ENCODE measurements around the gene CACNA1S.

CACNA1S gene

DNA sequence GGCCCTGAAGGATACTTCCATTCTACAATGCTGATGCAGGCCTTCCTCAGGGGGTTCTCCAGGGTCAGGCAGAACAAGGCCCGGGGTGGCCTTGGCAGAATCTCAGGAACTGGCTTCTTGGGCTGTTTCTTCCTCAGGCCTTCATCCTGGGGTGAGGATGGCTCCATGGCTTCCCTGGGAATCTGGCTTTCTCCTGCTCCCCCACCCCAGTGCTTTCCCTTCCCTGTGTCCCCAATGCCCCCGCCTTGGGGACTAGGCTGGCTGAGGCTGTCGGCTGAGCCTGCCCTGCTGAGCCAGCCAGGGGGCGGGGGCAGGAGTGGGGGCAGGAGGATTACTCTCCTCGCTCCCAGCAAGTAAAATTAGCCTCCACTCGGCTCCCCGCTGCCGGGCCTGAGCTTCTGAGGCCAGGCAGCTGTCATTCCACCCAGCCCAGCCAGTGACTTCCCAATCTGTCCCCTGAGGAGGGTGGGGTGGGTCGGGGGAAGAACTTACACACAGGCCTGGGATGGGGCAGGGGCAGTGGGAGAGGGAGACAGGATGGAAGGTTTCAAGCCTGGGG lies at the start of gene CACNA1S:
TSS of gene CACNA1S (minus strand) at position 254 of the 559 bp plus-strand sequence. CDS start at position 167, 87 bp downstream.
- H3K9ac ChIP-seq, result peak within 1 kb of the TSS in 2 of 11 experiments; percentile 9 to 39; a peak in 1 of 22 replicates
- H4K20me1 ChIP-seq, result no peaks in the 10 kb centered on the region
- no peak within 1 kb of the TSS for H3K4me3 ChIP-seq
- peaks cover 0 to 7% (median 0%) of the 10 kb centered on the region in 11 experiments; a peak in 3 of 22 replicates for H3K27me3 ChIP-seq
- H3K4me2 ChIP-seq, result peak within 1 kb of the TSS in 8 of 11 experiments; percentile 15 to 92 (median 49); a peak in 16 of 22 replicates
- peaks cover 0 to 56% (median 32%) of the 10 kb centered on the region in 10 experiments; a peak in 17 of 20 replicates for H3K4me1 ChIP-seq
- H3K9me3 ChIP-seq (replicated peaks in 1 of 11), result no peaks in the 10 kb centered on the region
- H3K27ac ChIP-seq, result no peak within 1 kb of the TSS
- no peaks in the 10 kb centered on the region for H3K36me3 ChIP-seq
- no peak for TF ChIP-seq Cebpa-rat (IDR thresholded peaks at IDR 0.05)

DNA sequence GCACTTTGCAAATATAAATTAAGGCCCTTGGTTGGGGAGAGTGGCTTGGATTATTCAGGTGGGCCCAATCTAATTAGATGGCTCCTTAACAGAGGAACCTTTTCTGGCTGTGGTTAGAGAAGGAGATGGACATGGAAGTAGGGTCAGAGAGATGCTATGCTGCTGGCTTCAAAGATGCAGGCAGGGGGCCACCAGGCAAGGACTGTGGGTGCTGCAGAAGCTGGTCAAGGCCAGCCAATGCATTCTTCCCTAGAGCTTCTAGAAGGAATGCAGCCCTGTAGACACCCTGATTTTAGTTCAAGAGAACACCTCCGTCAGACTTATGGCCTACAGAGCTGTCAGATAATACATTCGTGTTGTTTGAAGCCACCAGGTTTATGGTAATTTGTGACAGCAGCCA lies 45.7 kb upstream of the CACNA1S start:
- H3K9ac ChIP-seq, result no peak overlapping the region
- H3K27ac ChIP-seq, result no peak overlapping the region
- H3K27me3 ChIP-seq, result no peaks in the 10 kb centered on the region
- no peaks in the 10 kb centered on the region; a peak in 1 of 22 replicates for H3K36me3 ChIP-seq
- TF ChIP-seq Cebpa-rat (IDR thresholded peaks at IDR 0.05), result no peak
- H3K4me3 ChIP-seq, result no peak overlapping the region
- no peak overlapping the region for H3K4me2 ChIP-seq
- peaks cover 0 to 16% (median 9%) of the 10 kb centered on the region in 11 experiments; a peak in 10 of 22 replicates for H3K9me3 ChIP-seq (replicated peaks in 1 of 11)
- peaks cover 13 to 16% (median 15%) of the 10 kb centered on the region in 10 experiments for H3K4me1 ChIP-seq
- H4K20me1 ChIP-seq, result no peaks in the 10 kb centered on the region

DNA sequence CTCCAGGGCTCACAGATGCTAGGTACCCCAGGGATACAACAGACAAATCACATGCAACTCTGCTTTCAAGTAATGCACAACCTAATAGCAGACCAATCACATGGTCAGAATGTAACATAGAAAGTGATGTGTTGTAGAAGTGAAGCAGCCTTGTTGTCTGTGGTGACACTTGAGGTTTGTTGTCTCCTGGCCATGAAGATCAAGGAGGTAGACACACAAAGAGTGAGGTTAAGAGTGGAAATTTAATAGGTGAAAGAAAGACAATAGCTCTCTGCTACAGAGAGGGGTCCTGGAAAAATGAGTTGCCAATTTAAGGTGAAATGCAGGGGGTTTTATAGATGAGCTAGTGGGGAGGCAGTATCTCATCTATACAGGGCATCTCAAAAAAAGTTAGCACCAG lies 44.6 kb upstream of the CACNA1S start:
- Histone ChIP-seq H3K27me3 (no peaks in the 10 kb centered on the region), H3K4me1 (peaks cover 15 to 25% (median 21%) of the 10 kb centered on the region in 10 experiments), H3K9me3 (replicated peaks in 1 of 11) (peaks cover 0 to 16% (median 9%) of the 10 kb centered on the region in 11 experiments; a peak in 10 of 22 replicates), H4K20me1 (no peaks in the 10 kb centered on the region; a peak in 1 of 22 replicates), H3K4me2 (no peak overlapping the region), H3K9ac (no peak overlapping the region), H3K36me3 (peaks cover 3 to 6% (median 4%) of the 10 kb centered on the region in 11 experiments; a peak in 16 of 22 replicates), H3K4me3 (no peak overlapping the region), H3K27ac (no peak overlapping the region)
- no peak for TF ChIP-seq Cebpa-rat (IDR thresholded peaks at IDR 0.05)

DNA sequence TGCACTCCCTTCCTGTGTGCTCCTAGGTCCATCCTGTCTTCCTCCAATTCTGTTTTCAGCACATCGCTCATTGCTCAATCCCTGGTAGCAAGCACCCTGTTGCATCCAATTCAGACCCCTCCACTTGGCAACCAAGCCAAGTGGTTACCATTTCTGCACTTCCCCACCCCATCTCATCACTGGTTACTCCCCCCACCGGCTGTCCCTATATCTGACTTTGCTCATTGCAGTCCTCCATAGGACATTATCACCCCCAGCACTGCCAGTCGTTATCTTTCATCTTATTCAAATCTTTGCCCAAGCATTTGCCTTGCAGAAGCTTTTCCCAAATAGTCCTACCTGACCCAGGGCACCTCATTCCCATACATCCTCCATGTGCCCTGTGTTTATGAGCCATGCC lies 44.1 kb upstream of the CACNA1S start:
- H3K4me1 ChIP-seq, result peaks cover 15 to 25% (median 21%) of the 10 kb centered on the region in 10 experiments
- no peak overlapping the region for H3K4me2 ChIP-seq
- no peak overlapping the region for H3K9ac ChIP-seq
- TF ChIP-seq Cebpa-rat (IDR thresholded peaks at IDR 0.05), result no peak
- H4K20me1 ChIP-seq, result no peaks in the 10 kb centered on the region; a peak in 1 of 22 replicates
- H3K4me3 ChIP-seq, result no peak overlapping the region
- no peak overlapping the region for H3K27ac ChIP-seq
- H3K9me3 ChIP-seq (replicated peaks in 1 of 11), result peaks cover 0 to 16% (median 9%) of the 10 kb centered on the region in 11 experiments; a peak in 10 of 22 replicates
- H3K36me3 ChIP-seq, result peaks cover 7 to 11% (median 9%) of the 10 kb centered on the region in 11 experiments; a peak in 21 of 22 replicates
- H3K27me3 ChIP-seq, result no peaks in the 10 kb centered on the region

DNA sequence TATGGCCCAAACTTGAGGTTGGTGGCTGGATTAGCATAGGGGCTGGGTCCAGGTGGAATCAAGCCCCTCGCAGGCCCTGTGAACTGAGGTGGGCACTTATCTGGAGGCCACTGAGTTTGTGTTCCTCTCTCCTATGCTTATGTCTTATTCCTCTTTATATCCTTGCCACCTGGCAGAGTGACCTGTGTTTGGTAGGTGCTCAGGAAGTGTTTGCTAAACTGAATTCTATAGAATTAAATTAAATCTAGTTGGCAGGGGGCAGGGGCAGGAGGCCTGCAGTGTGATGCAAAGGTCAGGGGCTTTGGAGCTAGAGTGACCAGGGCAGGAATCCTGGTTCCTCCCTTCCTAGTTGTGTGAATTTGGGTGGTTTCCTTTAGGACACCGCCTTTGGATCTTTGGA lies 43.1 kb upstream of the CACNA1S start:
- Histone ChIP-seq H3K27ac (no peak overlapping the region), H3K27me3 (no peaks in the 10 kb centered on the region), H3K4me3 (no peak overlapping the region), H3K4me2 (no peak overlapping the region), H3K9ac (no peak overlapping the region), H4K20me1 (no peaks in the 10 kb centered on the region; a peak in 1 of 22 replicates), H3K4me1 (peaks cover 15 to 25% (median 21%) of the 10 kb centered on the region in 10 experiments), H3K36me3 (peaks cover 17 to 21% (median 19%) of the 10 kb centered on the region in 11 experiments; a peak in 21 of 22 replicates), H3K9me3 (replicated peaks in 1 of 11) (peaks cover 0 to 16% (median 9%) of the 10 kb centered on the region in 11 experiments; a peak in 10 of 22 replicates)
- TF ChIP-seq Cebpa-rat (IDR thresholded peaks at IDR 0.05), result no peak

DNA sequence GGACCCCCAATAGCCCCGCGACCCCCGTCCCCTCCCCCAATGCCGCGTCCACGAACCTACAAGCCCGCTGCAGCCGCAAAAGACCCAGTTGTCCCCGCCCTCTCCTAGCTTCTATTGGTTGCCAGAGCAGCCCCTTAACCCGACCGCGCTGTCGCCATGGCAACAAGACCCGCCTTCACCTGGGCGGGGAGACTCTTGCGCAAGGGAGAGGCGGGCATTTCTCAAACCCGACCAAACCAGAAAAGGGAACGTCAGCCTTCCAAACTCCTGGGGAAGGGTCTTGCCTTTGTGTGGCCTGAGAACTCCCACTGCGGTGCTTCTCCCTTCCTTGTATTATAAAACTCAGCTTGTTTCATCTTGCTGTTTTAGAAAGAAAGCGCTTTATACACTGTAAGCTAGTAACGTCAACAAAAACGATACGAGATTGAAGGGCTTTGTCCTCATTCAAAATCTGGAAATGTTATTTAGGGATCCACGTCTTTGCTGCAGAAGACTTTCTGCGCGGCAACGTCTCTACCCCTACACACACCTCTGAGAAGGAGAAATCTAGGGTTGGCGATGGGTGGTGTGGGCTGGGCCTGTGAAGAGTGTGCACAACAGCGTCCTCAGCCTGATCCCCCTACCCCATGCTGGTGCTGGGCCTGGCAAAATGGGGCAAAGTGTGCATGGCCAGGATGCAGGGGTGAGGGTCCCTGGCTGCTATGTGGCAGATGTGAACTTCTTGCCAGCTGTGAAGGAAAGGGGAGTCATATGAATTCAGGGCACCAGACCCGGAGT lies 42.4 kb upstream of the CACNA1S start, which contains the start of gene TMEM9:
TSS of gene TMEM9 (minus strand) at position 86 of the 777 bp plus-strand sequence. CDS start 551 bp downstream, outside the sequence.
- Histone ChIP-seq H3K4me2 (peak within 1 kb of the TSS; percentile 83 to 99 (median 97)), H3K27ac (peak within 1 kb of the TSS; percentile 5 to 90 (median 84); a peak in 21 of 22 replicates), H3K9me3 (replicated peaks in 1 of 11) (peaks cover 0 to 16% (median 9%) of the 10 kb centered on the region in 11 experiments; a peak in 10 of 22 replicates), H3K4me1 (peaks cover 15 to 25% (median 21%) of the 10 kb centered on the region in 10 experiments), H3K4me3 (peak within 1 kb of the TSS; percentile 65 to 85 (median 82)), H3K9ac (peak within 1 kb of the TSS; percentile 74 to 90 (median 85)), H3K27me3 (no peaks in the 10 kb centered on the region), H3K36me3 (peaks cover 25 to 29% (median 27%) of the 10 kb centered on the region in 11 experiments; a peak in 21 of 22 replicates), H4K20me1 (peaks cover 0 to 4% (median 0%) of the 10 kb centered on the region in 11 experiments; a peak in 2 of 22 replicates)
- TF ChIP-seq Cebpa-rat (IDR thresholded peaks at IDR 0.05), result peak; percentile 87 to 99 (median 96)

DNA sequence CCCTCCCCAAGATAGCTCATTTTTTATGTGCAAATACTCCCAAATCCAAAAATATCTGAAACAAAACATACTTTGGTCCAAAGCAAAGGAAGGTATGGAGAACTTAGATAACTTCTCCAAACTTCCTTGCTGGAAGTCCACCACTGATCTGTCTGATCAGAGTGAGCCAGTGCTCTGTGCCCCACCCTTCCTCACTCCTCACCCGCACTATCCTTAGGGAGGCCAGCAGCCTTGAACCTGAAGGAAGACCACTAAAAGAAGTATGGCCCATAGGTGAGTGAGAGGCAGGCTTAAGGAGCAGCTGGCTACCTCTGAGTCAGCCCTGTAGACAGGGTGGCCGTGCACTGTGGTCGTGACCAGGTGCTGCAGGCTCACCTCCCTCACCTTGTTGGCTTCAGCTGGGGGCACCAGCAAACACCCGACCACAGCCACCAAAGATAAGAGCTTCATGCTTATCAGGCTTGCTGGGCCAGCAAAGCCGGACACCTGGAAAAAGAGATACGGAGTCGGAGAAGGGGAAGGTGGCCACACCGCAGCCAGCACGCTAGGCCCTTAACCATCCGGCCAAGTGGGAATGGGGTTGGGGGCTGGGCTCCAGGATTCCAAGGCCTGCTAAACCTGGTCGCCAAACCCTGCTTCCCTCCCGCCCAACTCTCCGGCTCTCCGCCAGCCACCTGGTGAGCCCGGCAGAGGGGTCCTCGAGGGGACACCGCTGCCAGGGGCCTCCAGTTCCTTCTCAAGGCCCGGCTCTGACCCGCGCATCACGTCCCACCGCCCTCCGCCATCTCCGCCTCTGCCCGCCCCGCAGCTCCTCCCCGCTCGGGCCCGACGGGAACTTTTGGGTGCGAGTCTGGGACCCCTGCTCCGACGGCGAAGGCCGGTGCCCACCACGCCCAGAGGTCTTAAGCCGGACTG lies 41.5 kb upstream of the CACNA1S start:
- H3K36me3 ChIP-seq, result peaks cover 27 to 37% (median 35%) of the 10 kb centered on the region in 11 experiments
- H3K9me3 ChIP-seq (replicated peaks in 1 of 11), result peaks cover 0 to 16% (median 9%) of the 10 kb centered on the region in 11 experiments; a peak in 10 of 22 replicates
- no peak for TF ChIP-seq Cebpa-rat (IDR thresholded peaks at IDR 0.05)

DNA sequence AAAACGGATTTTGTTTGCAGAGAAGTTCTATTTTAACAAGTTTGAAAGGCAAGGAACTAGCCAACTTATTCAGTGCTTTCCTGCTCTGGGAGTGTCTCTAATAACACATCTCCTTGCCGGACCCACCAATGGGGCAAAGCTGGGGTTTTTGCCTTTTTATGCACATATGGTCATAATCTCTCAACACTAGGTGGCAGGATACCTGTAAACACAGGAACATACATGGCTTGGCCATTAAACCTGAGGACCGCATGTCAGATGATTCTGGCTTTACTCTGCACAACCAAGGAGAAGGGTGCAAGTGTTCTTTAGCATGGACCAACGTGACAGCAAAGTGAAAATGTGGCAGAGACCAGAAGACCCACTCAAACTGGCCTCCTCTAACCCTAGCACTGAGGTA lies 37.2 kb upstream of the CACNA1S start:
- H3K4me2 ChIP-seq, result no peak overlapping the region
- peaks cover 70 to 81% (median 78%) of the 10 kb centered on the region in 11 experiments for H3K36me3 ChIP-seq
- TF ChIP-seq Cebpa-rat (IDR thresholded peaks at IDR 0.05), result no peak
- H3K9ac ChIP-seq, result no peak overlapping the region
- peaks cover 0 to 44% (median 16%) of the 10 kb centered on the region in 11 experiments; a peak in 9 of 22 replicates for H4K20me1 ChIP-seq
- H3K9me3 ChIP-seq (replicated peaks in 1 of 11), result no peaks in the 10 kb centered on the region
- H3K4me1 ChIP-seq, result peaks cover 10 to 20% (median 15%) of the 10 kb centered on the region in 10 experiments
- H3K4me3 ChIP-seq, result no peak overlapping the region
- no peak overlapping the region for H3K27ac ChIP-seq
- H3K27me3 ChIP-seq, result no peaks in the 10 kb centered on the region

More for the DNA sequence above, 41.5 kb upstream of the CACNA1S start:
- Histone ChIP-seq H3K4me2 (peak overlapping the region; percentile 83 to 99 (median 97)), H3K4me3 (peak overlapping the region; percentile 65 to 85 (median 82)), H3K27ac (peak overlapping the region; percentile 5 to 90 (median 84); a peak in 21 of 22 replicates), H3K27me3 (no peaks in the 10 kb centered on the region), H3K9ac (peak overlapping the region; percentile 74 to 90 (median 85)), H4K20me1 (peaks cover 0 to 10% (median 0%) of the 10 kb centered on the region in 11 experiments; a peak in 5 of 22 replicates), H3K4me1 (peaks cover 15 to 25% (median 21%) of the 10 kb centered on the region in 10 experiments)

All from BLaER1 treated with 17β-estradiol and CSF1 and Interleukin-3, amounts not matched to agents 10 nM and 100 nM (cell line).